Skeletal muscle tissue (tissue), 5 donors: ENCODE results near the gene GNAI2. TPM values are rescaled to one million over a fixed set of nuclear protein-coding genes. Genes with fewer than 3 reads are reported as not detected.
A peak's percentile ranks its signal among the peaks of the same experiment; 100 is the strongest.

Source experiments
- H3K27ac ChIP-seq: one replicate; pipeline ENCODE4 v1.7.0; 2013; ENCODE audit warnings: mild to moderate bottlenecking, low read depth, low read length, inconsistent platforms
- H3K27me3 ChIP-seq, 3 donors: one replicate each; pipeline ENCODE4 v1.7.0; 2013; ENCODE audit warnings: low read length in 3 of 3; ENCODE audit not compliant: control insufficient read depth in 3 of 3, insufficient read depth in 3 of 3
- H3K36me3 ChIP-seq, 3 donors: one replicate each; pipeline ENCODE4 v1.7.0; 2013; ENCODE audit warnings: low read length in 3 of 3; ENCODE audit not compliant: control insufficient read depth in 3 of 3, insufficient read depth in 3 of 3
- H3K4me1 ChIP-seq, 3 donors: one replicate each; pipeline ENCODE4 v1.7.0; 2013; ENCODE audit warnings: low read length in 3 of 3, mild to moderate bottlenecking in 3 of 3; ENCODE audit not compliant: control insufficient read depth in 3 of 3, insufficient read depth in 3 of 3
- H3K4me3 ChIP-seq, 3 donors: one replicate each; pipeline ENCODE4 v1.7.0; 2013; ENCODE audit warnings: low read length in 3 of 3
- H3K9ac ChIP-seq, 3 donors: one replicate each; pipeline ENCODE4 v1.7.0; 2013; ENCODE audit warnings: low read length in 3 of 3, mild to moderate bottlenecking in 3 of 3, moderate library complexity in 2 of 3, low read depth in 1 of 3
- H3K9me3 ChIP-seq, 3 donors: one replicate each; pipeline ENCODE4 v1.7.0; 2013; ENCODE audit warnings: low read length in 3 of 3; ENCODE audit not compliant: control insufficient read depth in 3 of 3
- small RNA-seq: library from RNA; depleted of rRNA; stranded (forward); fragments of <200 nt; gene quantifications from one replicate; pipeline ENCODE3, GENCODE V24; 2014
- total RNA-seq: library from RNA; depleted of rRNA; stranded (reverse); fragments of >200 nt; gene quantifications from one replicate; pipeline ENCODE4 v1.2.3, GENCODE V29; 2014
- donor health status: Osteomylitis.

Gene GNAI2
- total RNA-seq, 1 donor from 2014 or later = 78.8 TPM

DNA sequence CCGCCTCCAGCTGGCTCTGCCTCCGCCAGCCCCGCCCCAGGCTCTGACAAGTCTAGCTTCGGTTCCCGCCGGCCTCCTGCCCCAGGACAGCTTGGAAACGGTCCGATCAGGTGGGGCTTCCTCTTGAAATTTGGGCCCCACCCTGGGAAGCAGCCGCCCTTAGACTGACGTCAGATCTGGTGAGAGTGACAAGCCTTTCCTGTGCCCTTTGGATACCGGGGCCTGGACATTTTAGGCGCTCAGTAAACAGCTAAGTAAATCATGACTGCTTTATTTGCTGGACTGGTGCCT, 63.6 kb downstream of the GNAI2 start:
- H3K9ac ChIP-seq = peak overlapping the region; percentile 83 to 96 (median 94)
- H3K27ac ChIP-seq = peak overlapping the region; percentile 88
- H3K27me3 ChIP-seq = no peaks in the 10 kb centered on the region
- H3K4me3 ChIP-seq = peak overlapping the region; percentile 84 to 86 (median 86)
- H3K36me3 ChIP-seq = peaks cover 0 to 5% (median 4%) of the 10 kb centered on the region in 3 donors
- H3K4me1 ChIP-seq = peaks cover 44 to 54% (median 44%) of the 10 kb centered on the region in 3 donors
- H3K9me3 ChIP-seq = no peaks in the 10 kb centered on the region

DNA sequence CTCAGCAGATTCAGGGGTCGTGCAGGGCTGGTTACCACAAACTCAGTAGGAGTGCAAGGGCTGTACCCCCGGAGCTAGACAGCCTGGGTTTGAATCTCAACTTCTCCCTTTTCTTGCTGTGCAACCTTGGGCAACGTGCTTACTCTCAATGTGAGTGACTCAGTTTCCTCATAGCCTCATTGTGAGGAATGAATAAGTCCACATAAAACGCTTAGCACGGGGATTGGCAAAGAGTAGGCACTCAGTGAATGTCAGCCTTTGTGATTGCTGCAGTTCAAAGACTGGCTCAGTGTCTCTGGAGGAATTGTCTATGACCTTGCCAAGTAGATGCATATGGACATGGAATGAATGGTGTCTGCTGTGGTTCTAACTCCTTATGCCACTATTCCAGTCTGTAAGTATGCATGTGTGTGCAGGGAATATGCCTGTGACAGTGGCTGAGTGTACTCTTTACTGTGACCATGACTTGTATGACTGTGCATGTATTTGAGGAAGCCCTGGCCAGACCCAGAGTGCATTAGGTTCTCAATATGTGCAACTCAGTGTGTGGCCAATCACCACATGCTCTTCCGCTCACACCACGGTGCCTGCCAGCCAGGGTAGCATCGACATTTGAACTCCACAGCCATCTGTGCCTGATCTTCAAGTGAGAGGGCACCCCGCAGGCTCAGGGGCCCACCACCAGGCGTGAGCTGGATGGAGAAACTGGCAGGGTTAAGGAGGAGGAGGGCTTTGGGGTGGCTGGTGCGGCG, 64.1 kb downstream of the GNAI2 start:
- Histone ChIP-seq H3K9me3 (no peaks in the 10 kb centered on the region), H3K4me1 (peaks cover 44 to 54% (median 44%) of the 10 kb centered on the region in 3 donors), H3K36me3 (peaks cover 0 to 5% (median 4%) of the 10 kb centered on the region in 3 donors), H3K4me3 (peak overlapping the region; percentile 84 to 86 (median 86)), H3K27me3 (no peaks in the 10 kb centered on the region), H3K9ac (peak overlapping the region; percentile 83 to 96 (median 94)), H3K27ac (peak overlapping the region; percentile 88)

DNA sequence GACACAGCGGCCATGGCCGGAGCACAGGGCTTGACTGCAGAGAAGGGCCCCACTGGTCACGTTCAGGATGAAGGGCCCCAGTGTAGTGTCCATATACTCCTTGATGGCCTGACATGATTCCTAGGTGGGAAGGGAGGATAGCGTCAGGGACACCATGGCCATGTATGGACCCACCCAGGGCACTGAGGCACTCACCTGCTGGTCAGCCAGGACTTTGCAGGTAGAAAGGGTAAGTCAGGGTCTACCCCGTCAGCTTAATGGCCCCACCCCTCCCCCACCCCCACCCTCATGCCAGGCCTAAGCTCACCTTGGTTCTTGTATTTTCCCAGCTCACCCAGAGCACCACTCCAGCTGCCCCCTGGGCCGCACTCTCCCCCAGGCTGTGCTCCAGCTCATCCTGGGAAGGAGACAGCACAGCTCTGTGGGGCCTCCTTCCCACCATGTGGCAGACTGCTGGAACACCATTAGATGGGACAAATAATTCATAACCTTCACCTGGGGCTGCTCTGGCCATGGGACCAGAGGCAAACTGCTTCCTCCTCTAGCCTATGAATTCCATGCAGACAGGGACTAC, 64.8 kb downstream of the GNAI2 start:
- Histone ChIP-seq H3K27me3 (no peaks in the 10 kb centered on the region), H3K4me3 (peak overlapping the region; percentile 84 to 86 (median 86)), H3K36me3 (peaks cover 0 to 5% (median 4%) of the 10 kb centered on the region in 3 donors), H3K9ac (peak overlapping the region; percentile 83 to 96 (median 94)), H3K9me3 (no peaks in the 10 kb centered on the region), H3K27ac (peak overlapping the region; percentile 88), H3K4me1 (peaks cover 44 to 54% (median 44%) of the 10 kb centered on the region in 3 donors)

DNA sequence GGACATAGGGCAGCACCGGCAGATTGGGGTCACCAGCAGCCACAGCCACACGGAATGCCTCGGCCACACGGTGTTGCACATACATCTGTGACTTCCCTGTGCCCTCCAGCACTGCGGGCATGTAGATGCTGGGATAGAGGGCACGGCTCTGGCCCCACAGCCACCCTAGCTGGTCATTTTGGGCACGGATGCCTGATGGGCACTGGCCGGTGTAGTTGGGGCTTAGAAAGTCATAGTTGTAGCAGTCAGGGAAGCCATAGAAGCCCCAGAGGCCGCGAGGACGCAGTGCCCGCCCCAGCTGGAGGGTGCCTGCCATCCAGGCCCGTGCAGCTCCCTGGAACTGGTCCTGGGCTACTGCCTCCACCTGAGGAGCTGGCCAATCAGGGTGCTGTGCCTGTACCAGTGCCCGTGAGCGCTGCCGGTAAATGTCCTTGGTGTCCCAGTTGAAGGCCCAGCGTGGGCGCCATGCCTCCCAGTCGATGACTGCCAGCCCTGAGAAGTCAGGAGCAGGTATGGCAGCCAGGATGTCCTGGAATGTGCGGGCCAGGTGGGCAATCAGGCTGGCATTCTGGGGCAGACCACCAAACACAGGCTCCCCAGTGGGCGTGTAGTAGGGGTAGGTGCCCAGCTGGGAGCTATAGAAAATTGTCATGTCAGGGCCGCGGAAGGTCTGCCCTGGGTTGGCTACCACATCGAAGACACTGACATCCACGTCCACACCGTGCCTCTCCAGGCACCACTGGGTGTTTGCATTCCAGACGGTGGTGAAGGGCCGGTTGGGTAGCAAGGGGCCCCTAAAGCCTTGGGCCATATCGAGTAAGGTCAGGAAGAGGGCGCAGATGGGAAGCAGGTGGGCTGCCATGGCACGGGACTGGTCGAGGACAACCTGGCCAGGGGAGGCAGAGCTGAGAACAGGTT, 66.3 kb downstream of the GNAI2 start:
- Histone ChIP-seq H3K9ac (peak overlapping the region; percentile 19 to 81 (median 63)), H3K27me3 (no peaks in the 10 kb centered on the region), H3K36me3 (peaks cover 0 to 5% (median 0%) of the 10 kb centered on the region in 3 donors), H3K4me1 (peaks cover 44 to 53% (median 44%) of the 10 kb centered on the region in 3 donors), H3K4me3 (peak overlapping the region; percentile 35 to 70 (median 59)), H3K27ac (peak overlapping the region; percentile 65), H3K9me3 (no peaks in the 10 kb centered on the region)

DNA sequence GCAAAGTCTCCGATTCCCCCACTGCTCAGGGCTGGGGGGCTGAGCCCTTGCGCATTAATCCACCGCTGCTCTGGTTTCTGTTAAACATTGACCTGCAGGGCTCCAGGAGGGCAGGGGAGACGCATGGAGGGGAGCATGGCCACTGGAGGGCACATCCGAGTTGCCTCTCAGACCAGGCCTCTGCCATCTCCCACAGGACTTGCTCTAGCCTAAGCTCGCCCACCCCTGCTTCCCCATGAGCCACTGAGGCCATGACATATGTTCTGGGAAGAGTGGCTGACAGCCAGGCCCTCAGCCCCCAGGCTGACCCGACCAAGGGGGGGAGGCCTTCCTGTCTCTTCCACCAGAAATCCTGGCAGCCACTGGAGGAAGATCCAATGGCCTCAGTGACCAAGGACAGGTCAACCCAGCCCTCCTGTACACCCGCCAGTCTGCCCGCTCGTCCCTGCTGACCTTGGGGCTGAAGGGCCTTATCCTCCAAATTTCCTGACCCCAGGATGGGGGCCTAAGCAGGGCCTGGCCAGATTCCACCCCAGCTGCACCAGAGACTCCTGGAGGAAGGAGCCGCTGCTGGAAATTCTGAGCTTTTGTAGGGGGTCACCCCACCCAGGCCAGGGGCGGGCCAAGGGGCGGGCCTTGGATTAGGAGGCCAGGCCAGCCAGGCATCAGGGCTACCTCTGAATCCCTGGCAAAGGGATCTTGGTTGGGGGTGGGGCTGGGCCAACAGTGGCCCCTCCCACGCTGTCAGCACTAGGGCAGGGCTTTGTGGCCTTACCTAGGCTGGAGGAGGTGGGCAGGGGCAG, 67.2 kb downstream of the GNAI2 start, which contains the start of gene HYAL1:
Gene HYAL1 (minus strand): TSS at position 562 of the 803 bp plus-strand sequence. CDS start 618 bp downstream, outside the sequence.
- Histone ChIP-seq H3K4me1 (peaks cover 41 to 45% (median 42%) of the 10 kb centered on the region in 3 donors), H3K36me3 (peaks cover 0 to 2% (median 0%) of the 10 kb centered on the region in 3 donors), H3K9ac (peak within 1 kb of the TSS; percentile 56 to 81 (median 63)), H3K9me3 (no peaks in the 10 kb centered on the region), H3K4me3 (peak within 1 kb of the TSS; percentile 35 to 70 (median 59)), H3K27ac (peak within 1 kb of the TSS; percentile 65), H3K27me3 (no peaks in the 10 kb centered on the region)

DNA sequence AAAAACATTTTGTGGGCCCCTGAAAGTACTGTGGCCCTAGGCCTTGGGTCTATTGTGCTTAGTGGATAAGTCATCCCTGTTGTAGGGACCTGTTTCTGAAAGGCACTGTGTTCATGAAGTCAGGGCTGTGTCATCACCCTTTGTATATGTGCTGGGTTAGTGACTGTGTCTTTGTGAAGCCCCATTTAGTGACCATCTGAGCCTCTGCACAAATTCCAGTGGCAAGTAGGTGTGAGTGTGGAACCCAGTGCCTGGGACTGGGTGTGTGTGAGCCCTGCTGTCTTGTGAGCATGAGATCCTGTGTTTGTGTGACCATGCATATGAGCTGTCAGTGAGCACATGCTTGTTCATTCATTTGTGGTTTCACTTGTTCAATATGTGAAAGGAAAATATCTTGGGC, 68.6 kb downstream of the GNAI2 start:
- Histone ChIP-seq H3K9ac (peak overlapping the region in 1 of 3 donors; percentile 16), H3K36me3 (peaks cover 0 to 2% (median 0%) of the 10 kb centered on the region in 3 donors), H3K9me3 (no peaks in the 10 kb centered on the region), H3K4me1 (peaks cover 31 to 34% (median 33%) of the 10 kb centered on the region in 3 donors), H3K27ac (no peak overlapping the region), H3K27me3 (no peaks in the 10 kb centered on the region), H3K4me3 (no peak overlapping the region)

Small RNAs within 50 kb of the gene (small RNA-seq; reads per million reads assigned to genes)
- gene MIR5787 = not detected

Other genes starting within 250 kb of the GNAI2 start
- gene RBM5, start 147.3 kb upstream of the GNAI2 start, total RNA-seq = 179 TPM
- 2.1 TPM for gene SEMA3F, start 80.9 kb upstream of the GNAI2 start, total RNA-seq
- not detected for gene GNAT1, start 44.6 kb upstream of the GNAI2 start, total RNA-seq
- 0.52 TPM for gene SLC38A3, start 30.9 kb upstream of the GNAI2 start, total RNA-seq
- gene SEMA3B, start 32.9 kb downstream of the GNAI2 start, total RNA-seq = 19.8 TPM
- gene LSMEM2, start 42.9 kb downstream of the GNAI2 start, total RNA-seq = 15.1 TPM
- gene IFRD2, start 56.2 kb downstream of the GNAI2 start, total RNA-seq = 44.9 TPM
- gene HYAL3, start 63.2 kb downstream of the GNAI2 start, total RNA-seq = 3.7 TPM
- gene NAA80, start 63.2 kb downstream of the GNAI2 start, total RNA-seq = 1.6 TPM
- 2.6 TPM for gene HYAL1, start 67.4 kb downstream of the GNAI2 start, total RNA-seq
- gene HYAL2, start 86.5 kb downstream of the GNAI2 start, total RNA-seq = 43.8 TPM
- gene TUSC2, start 92.0 kb downstream of the GNAI2 start, total RNA-seq = 7.8 TPM
- 17.7 TPM for gene RASSF1, start 104.6 kb downstream of the GNAI2 start, total RNA-seq
- gene ZMYND10, start 109.5 kb downstream of the GNAI2 start, total RNA-seq = 0.52 TPM
- gene NPRL2, start 114.6 kb downstream of the GNAI2 start, total RNA-seq = 15.7 TPM
- gene CYB561D2, start 114.7 kb downstream of the GNAI2 start, total RNA-seq = 14.1 TPM
- gene TMEM115, start 123.3 kb downstream of the GNAI2 start, total RNA-seq = 24.5 TPM